Neural cell (in vitro differentiated cells): Measurements from ENCODE around the gene COBL. TPM values are rescaled to one million over a fixed set of nuclear protein-coding genes. Genes with fewer than 3 reads are reported as not detected.

Experiments used
- H2AFZ ChIP-seq: fragments of 200-600, 300-800 bp; sonication (generic), shearing (Covaris generic); 2 replicates; pipeline ENCODE4 v1.6.0; 2014; ENCODE audit warnings: low read depth, mild to moderate bottlenecking, antibody characterized with exemption, low read length, moderate library complexity
- H3F3A ChIP-seq: fragments of 200-600 bp; shearing (Covaris generic); 2 replicates; pipeline ENCODE4 v1.6.1; 2016; ENCODE audit warnings: mild to moderate bottlenecking, moderate library complexity, mixed read lengths, antibody characterized with exemption, low read length; ENCODE audit not compliant: insufficient read depth, poor library complexity, severe bottlenecking
- H3K27ac ChIP-seq: fragments of 200-600, 300-800 bp; sonication (generic), shearing (Covaris generic); 2 replicates; pipeline ENCODE4 v1.5.1; 2014; ENCODE audit warnings: mild to moderate bottlenecking, low read length, moderate library complexity
- H3K27me3 ChIP-seq: fragments of 300-800, 200-600 bp; sonication (generic), shearing (Covaris generic); 2 replicates; pipeline ENCODE4 v1.6.0; 2014; ENCODE audit warnings: mild to moderate bottlenecking, low read depth, low read length, moderate library complexity; ENCODE audit not compliant: insufficient read depth
- H3K36me3 ChIP-seq: fragments of 300-800, 200-600 bp; sonication (generic), shearing (Covaris generic); 2 replicates; pipeline ENCODE4 v1.5.1; 2014; ENCODE audit warnings: mild to moderate bottlenecking, antibody characterized with exemption, low read length, moderate library complexity; ENCODE audit not compliant: insufficient read depth
- H3K4me2 ChIP-seq: fragments of 300-800, 200-600 bp; sonication (generic), shearing (Covaris generic); 2 replicates; pipeline ENCODE4 v1.6.0; 2014; ENCODE audit warnings: mild to moderate bottlenecking, low read length
- H3K4me3 ChIP-seq: fragments of 300-800, 200-600 bp; sonication (generic), shearing (Covaris generic); 2 replicates; pipeline ENCODE4 v1.5.1; 2014; ENCODE audit warnings: mild to moderate bottlenecking, low read length, moderate library complexity
- H3K79me2 ChIP-seq: fragments of 200-600 bp; shearing (Covaris generic); replicated peaks from 2 replicates; pipeline ENCODE4 v1.6.0; 2014; ENCODE audit warnings: mild to moderate bottlenecking, low read length, moderate library complexity; ENCODE audit not compliant: insufficient read depth
- H3K9ac ChIP-seq: fragments of 300-800, 200-600 bp; sonication (generic), shearing (Covaris generic); 2 replicates; pipeline ENCODE4 v1.6.1; 2016; ENCODE audit warnings: mild to moderate bottlenecking, low read length, mixed read lengths
- H3K9me2 ChIP-seq: fragments of 200-600 bp; shearing (Covaris generic); 2 replicates; pipeline ENCODE4 v1.6.1; 2016; ENCODE audit warnings: mild to moderate bottlenecking, low read length, mixed read lengths; ENCODE audit not compliant: insufficient read depth
- H3K9me3 ChIP-seq: fragments of 200-600, 300-800 bp; sonication (generic), shearing (Covaris generic); 2 replicates; pipeline ENCODE4 v1.6.1; 2016; ENCODE audit warnings: mild to moderate bottlenecking, mixed run types, low read length, moderate library complexity, mixed read lengths
- H4K20me1 ChIP-seq: fragments of 200-600 bp; shearing (Covaris generic); 2 replicates; pipeline ENCODE4 v1.6.1; 2016; ENCODE audit warnings: mild to moderate bottlenecking, mixed run types; ENCODE audit not compliant: insufficient read depth
- EP300 ChIP-seq: fragments of 450-650 bp; conservative IDR thresholded peaks from 2 replicates; pipeline ENCODE4 v1.6.1; 2014; ENCODE audit warnings: antibody characterized with exemption, mild to moderate bottlenecking, moderate library complexity; ENCODE audit not compliant: poor library complexity, severe bottlenecking
- EZH2 ChIP-seq: fragments of 200-600, 300-800 bp; shearing (Covaris generic), sonication (generic); IDR thresholded peaks from 2 replicates; pipeline ENCODE4 v1.6.1; 2014; ENCODE audit warnings: antibody characterized with exemption, low read length, borderline replicate concordance, mild to moderate bottlenecking; ENCODE audit not compliant: insufficient read depth, poor library complexity, severe bottlenecking
- MXI1 ChIP-seq: fragments of 450-650 bp; conservative IDR thresholded peaks from 2 replicates; pipeline ENCODE4 v1.6.1; 2014; ENCODE audit warnings: antibody characterized with exemption, mild to moderate bottlenecking; ENCODE audit not compliant: poor library complexity, severe bottlenecking
- POLR2AphosphoS5 ChIP-seq: IDR thresholded peaks from 2 replicates; pipeline ENCODE4 v1.6.1; 2012
- RAD21 ChIP-seq: fragments of 450-650 bp; conservative IDR thresholded peaks from 2 replicates; pipeline ENCODE4 v1.6.1; 2014; ENCODE audit warnings: antibody characterized with exemption, mild to moderate bottlenecking, moderate library complexity
- SMC3 ChIP-seq: fragments of 450-650 bp; conservative IDR thresholded peaks from 2 replicates; pipeline ENCODE4 v1.6.1; 2014; ENCODE audit warnings: antibody characterized with exemption, mild to moderate bottlenecking, moderate library complexity; ENCODE audit not compliant: poor library complexity
- TAF1 ChIP-seq: IDR thresholded peaks from 2 replicates; pipeline ENCODE4 v1.6.1; 2012; ENCODE audit warnings: low read depth
- polyA plus RNA-seq: library from polyadenylated mRNA; depleted of rRNA; stranded (reverse); fragments of >200 nt; gene quantifications from 2 replicates; pipeline ENCODE4 v1.2.3, GENCODE V29; 2014
- TF ChIP-seq, protein P1 (sequence below): IDR thresholded peaks from 2 replicates; pipeline ENCODE4 v1.6.1; 2012; ENCODE audit warnings: borderline replicate concordance
- TF ChIP-seq, protein P2 (sequence below): fragments of 450-650 bp; IDR thresholded peaks from 2 replicates; pipeline ENCODE4 v1.5.1; 2014; ENCODE audit warnings: antibody characterized with exemption, mild to moderate bottlenecking, moderate library complexity; ENCODE audit not compliant: poor library complexity, severe bottlenecking

COBL gene
- polyA plus RNA-seq, 1 donor from 2014 or later, result 0.12 TPM

DNA sequence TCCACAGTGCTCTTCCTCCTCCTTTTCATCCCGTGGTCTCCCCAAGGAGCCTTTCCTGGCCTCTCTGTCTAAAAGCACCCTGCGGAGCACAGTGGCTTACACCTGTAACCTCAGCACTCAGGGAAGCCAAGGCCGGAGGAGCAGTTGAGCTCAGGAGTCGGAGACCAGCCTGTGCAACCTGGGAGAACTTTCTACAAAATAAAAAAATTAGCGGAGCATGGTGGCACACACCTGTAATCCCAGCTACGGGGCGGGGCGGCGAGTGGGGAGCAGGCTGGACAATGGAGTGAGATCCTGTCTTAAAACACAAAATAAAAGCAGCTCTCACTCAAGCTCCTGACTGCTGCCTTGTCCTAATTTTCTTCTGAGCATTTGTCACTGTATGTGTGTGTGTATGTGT, 1.4 kb upstream of the COBL start:
- no peaks in the 10 kb centered on the region for H3F3A ChIP-seq
- peaks cover 52% of the 10 kb centered on the region for H3K27me3 ChIP-seq
- no peaks in the 10 kb centered on the region for H3K36me3 ChIP-seq
- H2AFZ ChIP-seq, result no peak overlapping the region
- H3K9me3 ChIP-seq, result no peaks in the 10 kb centered on the region
- no peaks in the 10 kb centered on the region for H3K9me2 ChIP-seq
- H3K27ac ChIP-seq, result no peak overlapping the region
- no peak overlapping the region for H3K4me2 ChIP-seq
- no peaks in the 10 kb centered on the region for H3K79me2 ChIP-seq
- H3K4me3 ChIP-seq, result no peak overlapping the region
- no peak overlapping the region for H3K9ac ChIP-seq
- TF ChIP-seq, protein P1, sequence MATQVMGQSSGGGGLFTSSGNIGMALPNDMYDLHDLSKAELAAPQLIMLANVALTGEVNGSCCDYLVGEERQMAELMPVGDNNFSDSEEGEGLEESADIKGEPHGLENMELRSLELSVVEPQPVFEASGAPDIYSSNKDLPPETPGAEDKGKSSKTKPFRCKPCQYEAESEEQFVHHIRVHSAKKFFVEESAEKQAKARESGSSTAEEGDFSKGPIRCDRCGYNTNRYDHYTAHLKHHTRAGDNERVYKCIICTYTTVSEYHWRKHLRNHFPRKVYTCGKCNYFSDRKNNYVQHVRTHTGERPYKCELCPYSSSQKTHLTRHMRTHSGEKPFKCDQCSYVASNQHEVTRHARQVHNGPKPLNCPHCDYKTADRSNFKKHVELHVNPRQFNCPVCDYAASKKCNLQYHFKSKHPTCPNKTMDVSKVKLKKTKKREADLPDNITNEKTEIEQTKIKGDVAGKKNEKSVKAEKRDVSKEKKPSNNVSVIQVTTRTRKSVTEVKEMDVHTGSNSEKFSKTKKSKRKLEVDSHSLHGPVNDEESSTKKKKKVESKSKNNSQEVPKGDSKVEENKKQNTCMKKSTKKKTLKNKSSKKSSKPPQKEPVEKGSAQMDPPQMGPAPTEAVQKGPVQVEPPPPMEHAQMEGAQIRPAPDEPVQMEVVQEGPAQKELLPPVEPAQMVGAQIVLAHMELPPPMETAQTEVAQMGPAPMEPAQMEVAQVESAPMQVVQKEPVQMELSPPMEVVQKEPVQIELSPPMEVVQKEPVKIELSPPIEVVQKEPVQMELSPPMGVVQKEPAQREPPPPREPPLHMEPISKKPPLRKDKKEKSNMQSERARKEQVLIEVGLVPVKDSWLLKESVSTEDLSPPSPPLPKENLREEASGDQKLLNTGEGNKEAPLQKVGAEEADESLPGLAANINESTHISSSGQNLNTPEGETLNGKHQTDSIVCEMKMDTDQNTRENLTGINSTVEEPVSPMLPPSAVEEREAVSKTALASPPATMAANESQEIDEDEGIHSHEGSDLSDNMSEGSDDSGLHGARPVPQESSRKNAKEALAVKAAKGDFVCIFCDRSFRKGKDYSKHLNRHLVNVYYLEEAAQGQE, result no peak
- TF ChIP-seq, protein P2, sequence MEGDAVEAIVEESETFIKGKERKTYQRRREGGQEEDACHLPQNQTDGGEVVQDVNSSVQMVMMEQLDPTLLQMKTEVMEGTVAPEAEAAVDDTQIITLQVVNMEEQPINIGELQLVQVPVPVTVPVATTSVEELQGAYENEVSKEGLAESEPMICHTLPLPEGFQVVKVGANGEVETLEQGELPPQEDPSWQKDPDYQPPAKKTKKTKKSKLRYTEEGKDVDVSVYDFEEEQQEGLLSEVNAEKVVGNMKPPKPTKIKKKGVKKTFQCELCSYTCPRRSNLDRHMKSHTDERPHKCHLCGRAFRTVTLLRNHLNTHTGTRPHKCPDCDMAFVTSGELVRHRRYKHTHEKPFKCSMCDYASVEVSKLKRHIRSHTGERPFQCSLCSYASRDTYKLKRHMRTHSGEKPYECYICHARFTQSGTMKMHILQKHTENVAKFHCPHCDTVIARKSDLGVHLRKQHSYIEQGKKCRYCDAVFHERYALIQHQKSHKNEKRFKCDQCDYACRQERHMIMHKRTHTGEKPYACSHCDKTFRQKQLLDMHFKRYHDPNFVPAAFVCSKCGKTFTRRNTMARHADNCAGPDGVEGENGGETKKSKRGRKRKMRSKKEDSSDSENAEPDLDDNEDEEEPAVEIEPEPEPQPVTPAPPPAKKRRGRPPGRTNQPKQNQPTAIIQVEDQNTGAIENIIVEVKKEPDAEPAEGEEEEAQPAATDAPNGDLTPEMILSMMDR, result no peak
- no peak for TF ChIP-seq TAF1
- no peaks in the 10 kb centered on the region for H4K20me1 ChIP-seq

- H3K9ac ChIP-seq, result no peak overlapping the region
- H3K4me2 ChIP-seq, result no peak overlapping the region
- H2AFZ ChIP-seq, result no peak overlapping the region
- no peaks in the 10 kb centered on the region for H3K9me2 ChIP-seq
- TF ChIP-seq, protein P1, result no peak
- TF ChIP-seq RAD21, result no peak
- TF ChIP-seq EZH2, result no peak
- no peak for TF ChIP-seq SMC3
- TF ChIP-seq POLR2AphosphoS5, result no peak
- no peak for TF ChIP-seq MXI1
- TF ChIP-seq, protein P2, result no peak
- no peak for TF ChIP-seq TAF1
- no peak for TF ChIP-seq EP300
- H3K36me3 ChIP-seq, result no peaks in the 10 kb centered on the region
- H3F3A ChIP-seq, result no peaks in the 10 kb centered on the region
- no peaks in the 10 kb centered on the region for H4K20me1 ChIP-seq
- H3K27me3 ChIP-seq, result peaks cover 56% of the 10 kb centered on the region
- H3K27ac ChIP-seq, result no peak overlapping the region
- H3K4me3 ChIP-seq, result peak overlapping the region; percentile 66
- H3K9me3 ChIP-seq, result no peaks in the 10 kb centered on the region
- H3K79me2 ChIP-seq, result no peaks in the 10 kb centered on the region
Observed at GRCh38 chr7:51317582-51317910, 937 bp upstream of the COBL start.
